ENCODE data around the gene HOXB2.

Gene HOXB2

DNA sequence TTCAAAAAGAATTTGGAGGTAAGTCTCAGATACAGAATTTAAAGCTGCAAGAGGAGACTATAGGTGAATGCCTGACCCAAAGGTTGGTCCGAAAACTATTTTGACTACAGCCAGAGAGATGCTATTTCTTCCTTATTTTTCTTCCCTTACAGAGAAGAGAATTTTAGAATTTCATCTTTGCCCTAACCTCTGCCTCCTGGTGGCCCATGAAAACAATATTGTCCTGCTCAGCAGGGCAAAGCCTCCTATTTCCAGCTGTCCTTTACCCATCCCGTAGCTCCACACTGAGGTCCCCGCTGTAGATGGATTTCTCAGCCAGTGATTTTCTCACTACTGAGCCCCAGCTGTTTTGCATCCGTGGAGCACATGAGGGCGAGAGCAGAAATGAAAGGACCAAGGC is 38.7 kb downstream of the HOXB2 start:
- Histone ChIP-seq H3K27ac (peak overlapping the region in 4 of 21 experiments; percentile 6 to 61 (median 37)), H3K4me3 (no peak overlapping the region)

DNA sequence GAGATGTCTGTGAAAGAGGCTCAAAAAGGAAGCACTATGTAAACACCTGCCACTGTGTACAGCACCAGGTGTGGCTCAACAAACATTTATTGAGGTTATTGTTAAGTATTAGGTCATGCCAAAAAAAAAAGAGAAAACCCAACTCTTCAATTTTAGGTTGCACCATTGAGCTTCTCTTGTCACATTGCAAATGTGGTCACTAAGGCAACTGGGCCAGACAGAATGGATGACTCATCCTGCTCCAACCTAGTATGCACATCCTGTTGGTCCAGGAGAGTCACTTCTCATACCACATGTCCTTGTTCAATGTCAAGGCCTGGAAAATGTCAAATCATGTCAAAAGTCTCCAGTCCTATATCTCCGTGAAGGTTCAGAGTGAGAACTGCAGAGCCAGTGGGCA is 39.1 kb downstream of the HOXB2 start:
- Histone ChIP-seq H3K27ac (peak overlapping the region in 4 of 21 experiments; percentile 11 to 61 (median 37)), H3K4me3 (no peak overlapping the region)

DNA sequence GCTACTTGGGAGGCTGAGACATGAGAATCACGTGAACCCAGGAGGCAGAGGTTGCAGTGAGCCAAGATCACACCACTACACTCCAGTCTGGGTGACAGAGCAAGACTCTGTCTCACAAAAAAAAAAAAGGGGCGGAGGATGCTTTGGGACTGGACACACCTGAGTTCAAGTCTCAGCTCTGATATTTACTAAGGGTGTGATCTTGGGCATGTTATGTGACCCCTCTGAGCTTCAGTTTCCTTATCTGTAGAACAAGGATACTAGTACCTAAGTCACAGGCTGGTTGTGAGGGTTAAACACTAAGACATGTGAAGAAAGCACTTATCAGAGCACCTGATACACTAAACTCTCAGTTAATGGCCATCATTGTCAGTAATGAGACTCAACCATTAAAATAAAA is 40.0 kb downstream of the HOXB2 start:
- H3K4me3 ChIP-seq = no peak overlapping the region
- H3K27ac ChIP-seq = peak overlapping the region in 1 of 21 experiments; percentile 11

DNA sequence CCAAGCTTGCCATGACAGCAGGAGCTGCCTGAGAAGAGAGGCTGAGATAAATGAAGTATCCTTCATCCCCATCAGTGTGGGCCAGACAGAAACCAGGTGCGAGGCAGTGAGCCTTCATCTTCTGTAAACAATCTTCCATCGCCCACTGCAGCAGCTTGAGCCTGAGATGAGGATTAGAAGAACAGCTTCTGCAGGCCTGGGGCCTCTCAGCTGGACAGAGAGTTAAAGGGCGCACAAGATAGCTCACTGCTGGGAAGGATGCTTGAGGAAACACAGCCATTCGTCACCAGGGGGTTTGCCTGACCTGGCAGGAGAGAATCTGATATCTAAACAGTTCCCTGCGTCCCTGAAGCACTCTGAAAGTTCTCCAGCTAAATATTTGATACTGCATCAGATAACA is 41.2 kb downstream of the HOXB2 start:
- Histone ChIP-seq H3K4me3 (no peak overlapping the region), H3K27ac (no peak overlapping the region)

DNA sequence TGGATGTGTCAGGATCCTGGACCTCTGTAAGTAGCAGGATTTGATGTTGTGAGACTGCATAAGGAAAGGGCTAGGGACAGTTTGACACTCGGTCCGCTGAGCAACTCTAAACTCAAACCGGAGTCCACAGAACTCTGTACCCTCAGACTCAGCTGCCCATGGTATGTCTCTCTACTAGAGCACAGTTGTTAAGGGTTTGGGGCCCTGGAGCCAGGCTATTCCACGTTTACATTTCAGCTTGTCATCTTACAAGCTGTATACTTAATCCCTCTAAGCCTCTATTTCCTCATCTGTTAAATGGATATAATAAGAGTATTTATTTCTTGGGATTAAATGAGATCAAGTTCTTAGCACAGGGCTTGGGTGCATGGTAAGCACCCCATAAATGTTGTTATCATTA is 42.0 kb downstream of the HOXB2 start:
- H3K27ac ChIP-seq = no peak overlapping the region
- H3K4me3 ChIP-seq = no peak overlapping the region

DNA sequence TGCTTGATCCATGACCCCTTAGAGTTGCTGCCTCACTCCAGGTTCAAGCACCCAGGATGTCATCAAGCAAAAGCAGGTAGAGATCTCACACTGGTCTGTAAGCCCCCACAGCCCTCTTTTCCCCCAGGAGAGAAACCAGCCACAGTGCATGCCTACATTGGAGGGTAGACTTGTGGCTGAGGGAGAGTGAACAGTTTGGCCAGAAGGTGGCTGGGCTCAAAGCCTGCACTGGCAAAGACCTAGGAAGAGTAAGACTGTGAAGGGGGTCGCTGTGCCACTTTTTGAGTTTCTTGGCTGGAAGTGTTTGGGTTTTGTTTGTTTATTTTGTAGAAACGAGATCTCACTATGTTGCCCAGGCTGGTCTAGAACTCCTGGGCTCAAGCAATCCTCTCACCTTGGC is 42.6 kb downstream of the HOXB2 start:
- Histone ChIP-seq H3K4me3 (no peak overlapping the region), H3K27ac (no peak overlapping the region)

DNA sequence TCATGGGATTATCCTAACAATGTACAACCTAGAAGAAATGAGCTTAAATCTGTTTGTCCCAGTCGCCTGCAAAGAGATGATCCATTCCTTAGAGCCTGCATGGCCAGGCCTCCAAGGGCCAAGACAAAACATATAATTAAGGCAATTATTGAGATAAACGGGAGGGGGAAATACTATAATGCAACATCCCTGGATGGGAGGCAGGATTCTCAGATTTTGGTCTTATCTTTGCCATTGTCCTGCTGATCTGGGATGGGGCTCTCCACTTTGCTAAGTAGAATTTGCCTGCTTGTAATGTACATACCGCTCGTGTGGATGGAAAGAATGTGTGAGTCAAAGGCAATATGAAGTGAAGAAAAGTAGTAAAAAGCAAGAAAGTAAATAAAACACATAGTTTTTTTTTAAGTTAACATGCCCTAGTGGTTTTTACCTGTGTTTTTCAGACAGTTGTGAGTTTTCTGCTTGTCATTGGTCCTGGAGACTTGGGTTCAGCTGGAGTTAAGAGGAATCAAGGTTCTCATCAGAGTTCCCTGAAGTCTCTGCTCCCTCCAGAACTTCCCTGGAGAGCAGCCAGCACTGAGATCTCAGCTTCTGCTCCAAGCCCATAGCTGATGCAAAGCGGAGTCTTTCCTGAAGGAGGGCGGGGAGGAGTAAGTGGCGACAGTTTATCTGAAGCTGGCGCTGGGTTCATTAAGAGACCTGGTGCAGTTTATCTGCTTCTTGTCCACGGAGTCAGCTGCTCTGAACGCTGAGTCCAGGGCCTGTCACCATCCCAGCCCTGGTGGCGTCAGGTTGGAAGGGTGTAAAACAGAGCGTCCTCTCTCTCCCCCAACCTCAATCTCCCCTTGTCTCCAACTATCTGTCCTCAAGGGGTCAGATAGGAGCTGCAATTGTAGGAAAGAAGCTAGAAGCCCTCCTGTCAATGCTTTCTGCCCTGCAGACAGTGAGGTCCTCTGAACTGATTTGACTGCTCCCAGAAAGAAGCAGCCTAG is 44.2 kb downstream of the HOXB2 start:
- Histone ChIP-seq H3K27ac (no peak overlapping the region), H3K4me3 (no peak overlapping the region)

DNA sequence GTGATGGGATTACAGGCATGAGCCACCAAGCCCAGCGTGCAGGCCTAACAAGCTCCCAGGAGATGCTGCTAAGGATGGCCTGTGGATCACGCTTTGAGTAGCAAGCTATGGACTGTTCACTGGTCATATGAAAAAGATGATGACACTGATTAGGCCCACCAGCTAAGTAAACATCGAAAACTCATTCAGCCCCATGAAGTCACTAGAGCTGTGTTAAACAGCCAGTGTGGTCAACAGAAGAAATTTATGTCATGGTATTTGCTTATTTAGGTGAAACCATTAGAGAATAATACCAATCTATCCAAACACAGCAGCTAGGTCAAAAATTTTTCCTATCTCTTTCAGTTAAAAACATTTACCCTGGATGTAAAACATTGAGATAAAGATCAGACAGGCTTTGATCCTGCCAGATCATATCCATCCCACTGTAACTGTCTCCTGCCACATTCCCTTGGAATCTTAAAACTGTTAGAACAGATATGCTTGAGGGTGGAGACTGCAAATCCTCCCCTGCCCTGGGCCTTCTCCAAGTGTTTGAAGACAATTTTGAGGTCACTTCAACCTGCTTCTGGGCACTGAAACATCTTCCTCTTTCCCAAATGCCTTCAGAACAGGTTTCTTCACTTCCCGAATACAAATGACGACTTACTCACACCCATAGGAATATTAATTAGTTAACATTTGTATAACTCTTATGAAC is 45.0 kb downstream of the HOXB2 start:
- no peak overlapping the region for H3K27ac ChIP-seq
- no peak overlapping the region for H3K4me3 ChIP-seq

DNA sequence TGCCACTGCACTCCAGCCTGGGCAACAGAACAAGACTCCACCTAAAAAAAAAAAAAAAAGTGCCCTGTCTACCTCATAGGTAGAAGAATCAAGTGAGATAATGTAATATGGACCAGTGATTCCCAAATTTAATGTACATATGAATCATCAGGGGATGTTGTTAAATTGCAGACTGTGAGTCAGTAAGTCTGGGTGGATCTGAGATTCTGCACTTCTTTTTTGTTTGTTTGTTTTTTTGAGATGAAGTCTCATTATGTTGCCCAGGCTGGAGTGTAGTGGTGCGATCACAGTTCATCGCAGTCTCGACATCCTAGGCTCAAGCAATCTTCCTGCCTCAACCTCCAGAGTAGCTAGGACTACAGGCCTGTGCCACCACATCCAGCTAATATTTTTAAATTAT is 45.7 kb downstream of the HOXB2 start:
- Histone ChIP-seq H3K4me3 (no peak overlapping the region), H3K27ac (no peak overlapping the region)

DNA sequence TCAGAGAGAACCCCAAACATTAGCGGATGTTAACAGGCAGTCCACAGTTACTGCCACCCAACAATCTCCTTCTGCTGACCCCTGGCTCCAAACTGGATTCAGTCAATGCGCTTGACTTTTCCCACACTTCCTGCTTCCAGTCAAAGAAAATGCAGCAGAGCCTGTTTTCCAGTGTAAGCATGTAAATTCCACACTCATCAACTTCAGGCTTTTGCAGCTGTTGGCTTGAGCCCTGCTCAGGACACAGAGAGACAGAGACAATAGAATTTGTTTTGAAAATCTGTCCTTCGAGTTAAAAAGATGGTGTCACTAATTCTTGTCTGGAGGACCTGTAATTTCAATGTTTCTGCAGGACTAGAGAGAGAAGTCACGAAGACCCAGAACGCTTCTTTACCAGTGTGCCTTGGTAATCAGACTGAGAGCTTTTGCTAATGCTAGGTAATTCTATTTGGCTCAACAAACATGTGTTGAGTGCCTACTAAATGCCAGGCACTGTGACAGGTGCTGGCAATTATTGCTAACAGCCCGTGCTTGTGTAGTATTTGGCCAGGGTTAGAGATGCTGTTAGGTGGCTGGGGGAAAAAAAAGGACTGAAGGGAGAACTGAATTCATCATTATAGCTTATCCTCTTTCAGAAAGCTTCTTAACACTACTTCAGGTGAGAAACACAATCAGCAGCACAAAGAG is 46.6 kb downstream of the HOXB2 start:
- no peak overlapping the region for H3K4me3 ChIP-seq

DNA sequence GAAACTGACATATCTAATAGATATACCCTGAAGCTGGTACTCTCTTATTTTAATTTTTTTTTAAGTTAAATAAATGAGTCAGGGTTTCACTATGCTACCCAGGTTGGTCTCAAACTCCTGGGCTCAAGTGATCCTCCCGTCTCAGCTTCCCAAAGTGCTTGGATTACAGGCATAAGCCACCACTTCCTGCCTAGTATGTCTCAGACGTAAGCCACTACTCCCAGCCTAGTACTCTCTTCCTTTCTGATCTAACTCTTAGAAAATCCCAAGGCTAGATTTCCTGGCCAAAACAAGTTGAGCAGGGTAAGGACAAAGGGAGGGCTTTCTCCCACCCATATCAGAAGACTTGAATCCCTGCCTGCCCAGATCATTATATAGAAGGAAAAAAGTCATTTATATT is 47.8 kb downstream of the HOXB2 start:
- Histone ChIP-seq H3K27ac (no peak overlapping the region), H3K4me3 (no peak overlapping the region)

More for the DNA sequence above, 46.6 kb downstream of the HOXB2 start:
- H3K27ac ChIP-seq = no peak overlapping the region

DNA sequence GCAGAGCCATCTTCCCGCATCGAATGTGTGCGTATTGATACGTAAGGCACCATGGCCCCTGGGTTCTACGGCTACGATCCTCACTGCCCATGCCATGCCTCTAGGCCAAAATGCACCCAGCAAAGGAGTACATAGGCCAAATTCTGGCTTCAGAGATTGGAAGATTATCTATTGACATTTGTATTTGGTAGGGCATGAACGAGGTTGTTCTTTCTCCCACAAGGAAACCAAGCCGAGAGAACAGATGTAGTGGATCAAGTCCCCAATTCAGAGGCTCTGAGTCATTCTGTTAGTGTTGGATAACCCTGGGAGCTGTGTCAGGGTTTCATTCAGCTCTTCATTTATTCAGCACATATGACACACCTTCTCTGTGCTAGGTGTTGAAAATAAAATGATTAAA is 50.6 kb downstream of the HOXB2 start:
- Histone ChIP-seq H3K4me3 (no peak overlapping the region), H3K27ac (peak overlapping the region in 1 of 21 experiments; percentile 4)

Data from skin epidermis (tissue), 12 donors.